ENCODE data around the gene PMS2. TPM values are rescaled to one million over a fixed set of nuclear protein-coding genes. Genes with fewer than 3 reads are reported as not detected.

The PMS2 gene
- total RNA-seq, 1 donor from 2014 or later: 22.6 TPM

- Histone ChIP-seq H3K4me3 (ENCODE audit: low read depth, low read length) (no peak overlapping the region), H3K27me3 (ENCODE audit: control insufficient read depth, insufficient read depth, low read length) (no peaks in the 10 kb centered on the region), H3K36me3 (ENCODE audit: control insufficient read depth, insufficient read depth, low read length) (peaks cover 10% of the 10 kb centered on the region)
- TF ChIP-seq CTCF (IDR thresholded peaks at IDR 0.05; ENCODE audit: insufficient read depth, low read length, poor library complexity, severe bottlenecking): no peak
- DNase-seq (ENCODE audit: low read depth): no peak
Measured at GRCh38 chr7:6022707-6023106, 13.9 kb upstream of the PMS2 start.

DNA sequence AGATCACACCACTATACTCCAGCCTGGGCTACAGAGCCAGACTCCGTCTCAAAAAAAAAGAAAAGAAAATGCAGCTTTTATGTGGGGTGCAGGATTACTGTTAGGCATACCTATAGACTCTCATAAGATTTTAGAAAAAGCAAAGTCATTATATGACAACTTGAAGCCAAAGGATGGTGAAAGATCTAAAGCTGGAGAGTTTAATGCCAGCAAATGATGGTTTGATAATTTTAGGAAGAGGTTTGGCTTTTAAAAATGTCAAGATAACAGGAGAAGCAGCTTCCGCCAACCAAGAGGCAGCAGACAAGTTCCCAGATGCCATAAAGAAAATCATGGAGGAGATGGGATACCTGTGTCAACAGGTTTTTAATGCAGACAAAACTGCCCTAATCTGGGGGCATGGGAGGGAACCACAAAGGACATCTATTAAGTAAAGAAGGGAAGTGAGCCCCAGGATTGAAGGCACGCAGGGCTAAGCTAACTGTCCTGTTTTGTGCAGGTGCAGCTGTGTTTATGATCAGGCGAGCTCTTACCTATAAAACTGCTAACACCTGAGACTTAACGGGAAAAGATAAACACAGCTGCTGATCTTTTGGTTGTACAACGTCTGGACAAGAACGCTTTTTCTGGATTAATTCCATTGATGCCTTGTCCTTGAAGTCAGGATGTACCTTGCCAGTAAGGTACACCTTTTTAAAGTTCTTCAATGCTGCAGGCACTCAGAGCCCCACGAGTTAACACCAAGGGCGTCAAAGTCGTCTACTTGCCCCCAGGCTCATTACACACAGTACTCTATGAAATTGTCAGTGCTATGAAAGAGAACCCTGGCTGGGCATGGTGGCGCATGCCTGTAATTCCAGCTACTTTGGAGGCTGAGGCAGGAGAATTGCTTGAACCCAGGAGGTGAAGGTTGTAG, 11.8 kb upstream of the PMS2 start:
- H3K4me3 ChIP-seq (ENCODE audit: low read depth, low read length): no peak overlapping the region
- no peak for DNase-seq (ENCODE audit: low read depth)
- no peaks in the 10 kb centered on the region for H3K27me3 ChIP-seq (ENCODE audit: control insufficient read depth, insufficient read depth, low read length)
- H3K36me3 ChIP-seq (ENCODE audit: control insufficient read depth, insufficient read depth, low read length): peaks cover 3% of the 10 kb centered on the region
- no peak for TF ChIP-seq CTCF (IDR thresholded peaks at IDR 0.05; ENCODE audit: insufficient read depth, low read length, poor library complexity, severe bottlenecking)

DNA sequence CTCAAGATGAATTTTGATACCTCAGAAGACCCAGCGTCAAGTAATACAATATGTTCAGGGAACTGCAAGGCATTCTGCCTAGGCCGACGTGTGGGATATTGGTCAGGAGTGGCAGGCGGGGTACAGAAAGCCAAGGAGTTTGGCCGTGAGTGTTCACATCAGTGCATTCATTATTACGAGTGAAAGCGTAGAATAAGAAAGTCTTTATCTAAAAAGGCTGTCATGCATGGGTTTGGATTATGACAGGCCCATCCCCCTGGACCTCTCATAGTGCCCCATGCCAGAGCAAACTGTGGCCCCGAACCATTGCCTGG, 7.8 kb upstream of the PMS2 start:
- no peak for TF ChIP-seq CTCF (IDR thresholded peaks at IDR 0.05; ENCODE audit: insufficient read depth, low read length, poor library complexity, severe bottlenecking)
- Histone ChIP-seq H3K4me3 (ENCODE audit: low read depth, low read length) (no peak overlapping the region), H3K36me3 (ENCODE audit: control insufficient read depth, insufficient read depth, low read length) (no peaks in the 10 kb centered on the region), H3K27me3 (ENCODE audit: control insufficient read depth, insufficient read depth, low read length) (no peaks in the 10 kb centered on the region)
- DNase-seq (ENCODE audit: low read depth): no peak

DNA sequence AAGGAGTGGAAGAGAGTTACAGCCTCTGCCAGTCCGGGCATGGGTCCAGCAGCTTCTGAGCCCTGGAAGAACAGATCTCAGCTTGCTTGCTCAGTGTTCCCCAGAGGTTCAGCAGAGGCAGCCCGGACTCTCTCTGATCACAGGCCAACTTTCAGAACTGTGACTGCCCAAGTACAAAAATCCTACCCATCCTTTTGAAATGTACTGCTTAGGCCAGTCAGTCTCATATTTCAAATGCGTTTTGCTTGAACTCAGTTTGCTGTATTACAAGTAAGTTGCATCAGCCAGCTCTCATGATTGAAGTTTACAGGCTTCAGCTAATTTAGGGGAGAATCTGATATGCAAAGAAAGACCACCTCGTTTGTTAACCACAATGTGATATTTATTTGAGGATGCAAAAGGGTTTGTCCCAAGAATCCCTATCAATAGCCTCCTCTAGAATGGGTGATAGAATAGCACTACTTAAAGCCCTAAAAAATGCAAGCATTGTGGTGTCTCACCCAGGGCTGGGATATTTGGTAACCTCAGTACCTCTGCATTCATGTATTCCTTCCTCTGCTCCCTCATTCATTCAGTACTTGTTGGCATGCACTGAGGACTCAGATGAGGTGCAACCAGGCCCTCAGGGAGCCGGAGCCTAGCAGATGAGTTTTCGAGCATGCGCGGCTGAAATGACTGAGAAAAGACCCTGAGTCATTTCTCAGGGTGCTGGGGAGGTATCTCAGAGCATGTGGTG, 7.2 kb upstream of the PMS2 start:
- DNase-seq (ENCODE audit: low read depth): no peak
- no peak overlapping the region for H3K4me3 ChIP-seq (ENCODE audit: low read depth, low read length)
- TF ChIP-seq CTCF (IDR thresholded peaks at IDR 0.05; ENCODE audit: insufficient read depth, low read length, poor library complexity, severe bottlenecking): no peak
- H3K36me3 ChIP-seq (ENCODE audit: control insufficient read depth, insufficient read depth, low read length): no peaks in the 10 kb centered on the region
- H3K27me3 ChIP-seq (ENCODE audit: control insufficient read depth, insufficient read depth, low read length): no peaks in the 10 kb centered on the region

- TF ChIP-seq CTCF (IDR thresholded peaks at IDR 0.05; ENCODE audit: insufficient read depth, low read length, poor library complexity, severe bottlenecking): no peak
- Histone ChIP-seq H3K27me3 (ENCODE audit: control insufficient read depth, insufficient read depth, low read length) (no peaks in the 10 kb centered on the region), H3K4me3 (ENCODE audit: low read depth, low read length) (no peak overlapping the region), H3K36me3 (ENCODE audit: control insufficient read depth, insufficient read depth, low read length) (no peaks in the 10 kb centered on the region)
- DNase-seq (ENCODE audit: low read depth): no peak
Measured at GRCh38 chr7:6012355-6013104, 3.7 kb upstream of the PMS2 start.
